Activated CD4-positive, alpha-beta T cell treated with anti-CD3 and anti-CD28 coated beads, Interleukin-2, amount 10 ng/mL, durations not matched to agents 24 days and 14 days (primary cell): ENCODE results near the gene BRMS1. TPM values are rescaled to one million over a fixed set of nuclear protein-coding genes. Genes with fewer than 3 reads are reported as not detected.
"Not testable (repeated sequence)": the region's sequence is repeated elsewhere in the genome, so short reads cannot be mapped to it uniquely, and the experiment has no call there.

Experiments
- DNase-seq: peaks from one replicate; pipeline ENCODE4 v3.0.0; 2022
- H3K27ac Mint-ChIP-seq: one replicate; pipeline ENCODE4 v1.8.0; 2022; ENCODE audit warnings: mild to moderate bottlenecking, mixed read lengths
- H3K27me3 Mint-ChIP-seq: one replicate; pipeline ENCODE4 v1.8.0; 2022; ENCODE audit warnings: mixed read lengths
- H3K36me3 Mint-ChIP-seq: one replicate; pipeline ENCODE4 v1.8.0; 2022; ENCODE audit warnings: low read depth, mild to moderate bottlenecking, mixed read lengths
- H3K4me1 Mint-ChIP-seq: one replicate; pipeline ENCODE4 v1.8.0; 2021; ENCODE audit warnings: mixed read lengths
- H3K4me3 Mint-ChIP-seq: one replicate; pipeline ENCODE4 v1.8.0; 2022; ENCODE audit warnings: mild to moderate bottlenecking, moderate library complexity, mixed read lengths
- H3K9me3 Mint-ChIP-seq: one replicate; pipeline ENCODE4 v1.8.0; 2021; ENCODE audit warnings: mixed read lengths
- intact Hi-C: fragments of 100-400 bp; cut with micrococcal nuclease; formaldehyde crosslinking; loops from one replicate; pipeline ENCODE4 v1.15.1; 2023
- total RNA-seq: library from RNA; stranded (reverse); gene quantifications from 2 replicates; pipeline ENCODE4 v1.2.3, GENCODE V29; 2022

BRMS1 gene, protein sequence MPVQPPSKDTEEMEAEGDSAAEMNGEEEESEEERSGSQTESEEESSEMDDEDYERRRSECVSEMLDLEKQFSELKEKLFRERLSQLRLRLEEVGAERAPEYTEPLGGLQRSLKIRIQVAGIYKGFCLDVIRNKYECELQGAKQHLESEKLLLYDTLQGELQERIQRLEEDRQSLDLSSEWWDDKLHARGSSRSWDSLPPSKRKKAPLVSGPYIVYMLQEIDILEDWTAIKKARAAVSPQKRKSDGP
- total RNA-seq: 55.6 and 58.4 TPM in 2 replicates

DNA sequence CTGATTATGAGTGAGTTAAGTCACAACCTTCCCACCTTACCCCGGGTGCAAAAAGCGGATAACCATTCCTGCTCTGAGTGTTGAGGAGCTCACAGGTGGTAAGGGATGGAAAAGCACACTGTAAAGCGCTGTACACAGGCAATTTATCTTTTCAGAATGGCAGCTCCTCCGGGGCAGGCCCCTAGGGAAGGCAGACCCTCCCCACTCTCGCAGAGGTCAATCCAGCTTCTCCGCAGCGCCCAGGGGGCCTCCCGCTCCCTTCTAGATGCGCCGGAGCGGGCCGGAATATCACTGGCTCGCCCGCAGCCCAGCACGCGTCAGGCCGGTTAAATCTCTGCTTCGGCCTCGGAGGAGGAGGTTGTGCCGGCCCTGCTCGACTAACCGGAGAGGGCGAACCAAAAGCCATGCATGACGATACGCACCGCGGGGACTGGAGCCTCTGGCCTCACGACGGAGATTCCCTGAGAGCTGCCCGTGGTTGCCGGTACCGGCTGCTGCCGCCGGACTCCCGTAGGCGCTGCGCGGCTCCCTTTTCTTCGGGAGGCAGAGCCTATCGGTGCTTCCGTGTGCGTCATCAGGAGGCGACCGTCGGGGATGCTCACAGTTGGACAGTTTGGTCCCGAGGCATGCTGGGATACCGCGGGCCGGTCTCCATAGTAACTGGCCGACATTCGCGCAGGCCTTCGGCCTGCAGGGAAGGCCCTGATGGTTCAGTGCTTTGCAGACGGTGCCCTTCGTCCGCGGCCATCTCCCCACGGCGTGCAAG, at the start of gene BRMS1:
Gene BRMS1 (minus strand): TSS at position 555 of the 766 bp plus-strand sequence. CDS start 2,870 bp downstream, outside the sequence.
- Mint-ChIP-seq H3K27ac (peak within 1 kb of the TSS; percentile 95), H3K36me3 (peaks cover 22% of the 10 kb centered on the region), H3K4me3 (peak within 1 kb of the TSS; percentile 95), H3K4me1 (peaks cover 39% of the 10 kb centered on the region), H3K9me3 (no peaks in the 10 kb centered on the region), H3K27me3 (peaks cover 3% of the 10 kb centered on the region)
- DNase-seq: peak; percentile 99
- intact Hi-C loops: loop anchor here (1.0 to 5.0 kb wide), 5 partner anchors 32 to 613 kb away; partner anchors contain the start of genes PC, RAB1B and YIF1A

DNA sequence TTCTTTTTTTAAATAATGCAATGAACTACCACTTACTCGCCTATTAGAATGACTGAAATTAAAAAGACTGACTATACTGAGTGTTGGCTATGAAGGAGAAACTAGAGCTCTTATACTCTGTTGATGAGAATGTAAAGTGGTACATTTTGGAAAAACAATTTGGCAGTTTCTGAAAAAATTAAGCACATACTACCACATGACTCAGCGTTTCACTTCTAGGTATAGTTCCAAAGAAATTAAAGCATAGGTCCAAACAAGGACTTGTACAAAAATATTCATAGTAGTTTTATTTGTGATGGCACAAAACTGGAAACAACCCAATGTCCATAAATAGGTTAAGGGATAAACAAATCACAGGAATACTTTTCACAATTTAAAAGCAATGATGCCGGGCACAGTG, 49.0 kb upstream of the BRMS1 start:
- intact Hi-C loops: no loop called here
- Mint-ChIP-seq H3K27me3 (peaks cover 7% of the 10 kb centered on the region), H3K4me3 (no peak overlapping the region), H3K4me1 (no peaks in the 10 kb centered on the region), H3K9me3 (no peaks in the 10 kb centered on the region), H3K27ac (no peak overlapping the region), H3K36me3 (no peaks in the 10 kb centered on the region)
- DNase-seq: no peak

DNA sequence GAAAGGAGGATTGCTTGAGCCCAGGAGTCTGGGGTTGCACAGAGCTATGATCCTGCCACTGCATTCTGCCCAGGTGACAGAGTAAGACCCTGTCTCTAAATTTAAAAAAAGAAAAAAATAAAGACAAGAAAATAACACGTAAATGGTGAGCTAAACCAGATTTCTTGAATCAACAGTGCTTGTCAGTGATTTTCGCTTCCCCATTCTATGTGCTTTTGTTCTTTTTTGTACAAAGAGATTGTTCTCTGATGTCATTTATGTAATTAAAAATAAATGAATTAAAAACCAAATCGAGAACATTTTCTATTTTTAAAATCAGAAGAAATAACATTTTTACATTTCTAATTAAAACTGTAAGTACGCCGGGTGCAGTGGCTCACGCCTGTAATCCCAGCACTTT, 46.4 kb upstream of the BRMS1 start:
- Mint-ChIP-seq H3K27ac (no peak overlapping the region), H3K36me3 (no peaks in the 10 kb centered on the region), H3K27me3 (peaks cover 7% of the 10 kb centered on the region), H3K9me3 (no peaks in the 10 kb centered on the region), H3K4me3 (no peak overlapping the region), H3K4me1 (peaks cover 3% of the 10 kb centered on the region)
- intact Hi-C loops: no loop called here
- DNase-seq: no peak

DNA sequence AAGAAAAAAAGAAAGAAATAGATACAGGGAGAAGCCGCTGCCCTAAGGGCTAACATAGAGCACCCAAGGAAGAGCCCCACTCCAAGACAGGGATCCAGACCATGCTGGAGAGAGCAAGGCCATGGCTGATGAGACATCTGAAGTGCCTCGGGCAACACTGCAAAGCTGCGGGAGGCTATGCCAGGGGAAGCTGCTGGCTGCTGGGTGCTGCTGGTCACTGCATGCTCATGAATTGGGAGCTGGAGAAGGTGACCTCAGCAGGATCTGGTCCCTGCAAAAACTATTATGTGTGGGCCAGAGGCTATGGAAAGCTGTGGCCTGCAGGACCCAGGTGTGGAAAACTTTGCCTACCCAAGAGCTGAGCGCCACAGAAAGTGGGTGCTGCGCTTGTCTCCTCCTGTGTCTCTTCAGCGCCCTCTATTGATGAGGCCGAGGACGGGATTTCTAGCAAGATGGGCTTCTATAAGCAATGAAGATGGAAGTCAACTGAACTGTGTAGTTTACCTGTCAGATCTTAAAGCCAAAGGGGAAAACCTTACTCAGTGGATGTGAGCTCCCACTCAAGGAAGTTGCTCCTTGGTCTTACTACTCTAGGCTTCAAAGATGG, 44.0 kb upstream of the BRMS1 start:
- Mint-ChIP-seq H3K4me3 (no peak overlapping the region), H3K27ac (no peak overlapping the region), H3K27me3 (peaks cover 9% of the 10 kb centered on the region), H3K9me3 (no peaks in the 10 kb centered on the region), H3K4me1 (peaks cover 8% of the 10 kb centered on the region), H3K36me3 (no peaks in the 10 kb centered on the region)
- peak; percentile 93 for DNase-seq
- intact Hi-C loops: loop anchor here (1.0 to 5.0 kb wide), 3 partner anchors 42 to 77 kb away; partner anchors contain the start of genes B4GAT1, BRMS1 and MRPL11

DNA sequence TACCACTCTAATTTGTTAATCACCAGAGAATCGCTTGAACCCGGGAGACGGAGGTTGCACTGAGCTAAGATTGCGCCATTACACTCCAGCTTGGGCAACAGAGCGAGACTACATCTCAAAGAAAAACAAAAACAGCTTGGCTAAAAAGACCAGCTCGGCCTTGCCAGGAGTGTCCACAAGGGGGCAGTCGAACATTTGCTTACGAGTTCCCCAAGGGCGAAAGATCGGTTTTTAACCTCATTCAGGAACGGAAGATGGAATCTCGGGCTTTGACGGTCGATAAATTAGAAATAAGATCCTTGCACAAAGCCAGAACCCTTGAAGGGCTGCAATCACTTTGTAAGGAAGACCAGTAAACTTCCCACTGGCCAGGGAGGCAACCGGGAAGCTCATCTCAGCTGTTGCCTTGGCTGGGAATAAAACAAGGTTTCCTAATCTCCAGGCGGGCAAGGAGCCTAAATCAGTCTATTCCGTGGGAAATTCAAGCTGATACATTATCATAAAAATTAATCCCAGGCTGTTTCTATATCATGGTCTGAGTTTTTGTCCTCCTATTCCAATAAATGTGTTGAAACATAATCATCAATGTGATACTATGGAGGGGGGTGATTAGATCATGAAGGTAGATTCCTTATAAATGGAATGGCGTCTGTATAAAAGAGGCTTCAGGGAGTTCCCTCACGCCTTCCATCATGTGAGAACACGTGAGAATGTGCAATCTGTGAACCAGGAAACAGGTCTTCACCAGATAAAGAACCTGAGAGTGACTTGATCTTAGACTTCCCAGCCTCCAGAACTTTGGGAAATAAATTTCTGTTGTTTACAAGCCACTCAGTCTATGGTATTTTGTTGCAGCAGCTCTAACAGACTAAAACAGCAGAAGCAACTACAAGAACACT, 41.5 kb upstream of the BRMS1 start:
- Mint-ChIP-seq H3K27me3 (peaks cover 5% of the 10 kb centered on the region), H3K4me1 (peaks cover 8% of the 10 kb centered on the region), H3K9me3 (no peaks in the 10 kb centered on the region), H3K4me3 (peak overlapping the region; percentile 58), H3K27ac (no peak overlapping the region), H3K36me3 (no peaks in the 10 kb centered on the region)
- intact Hi-C loops: loop anchor here (5.0 kb wide), 2 partner anchors 39 to 51 kb away; partner anchors contain the start of genes B4GAT1, BRMS1 and MRPL11
- peak; percentile 95 for DNase-seq

DNA sequence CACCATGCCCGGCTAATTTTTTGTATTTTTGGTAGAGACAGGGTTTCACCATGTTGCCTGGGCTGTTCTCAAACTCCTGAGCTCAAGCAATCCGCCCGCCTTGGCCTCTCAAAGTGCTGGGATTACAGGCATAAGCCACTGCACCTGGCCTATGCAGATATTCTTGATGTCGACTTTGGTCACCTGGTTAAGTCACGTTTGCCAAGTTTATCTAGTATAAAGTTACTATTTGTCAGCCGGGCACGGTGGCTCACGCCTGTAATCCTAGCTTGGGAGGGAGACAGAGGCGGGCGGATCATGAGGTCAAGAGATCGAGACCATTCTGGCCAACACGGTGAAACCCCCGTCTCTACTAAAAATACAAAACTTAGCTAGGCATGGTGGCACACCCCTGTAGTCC, 39.4 kb upstream of the BRMS1 start:
- intact Hi-C loops, H3K4me1 Mint-ChIP-seq, H3K9me3 Mint-ChIP-seq, H3K27me3 Mint-ChIP-seq, H3K27ac Mint-ChIP-seq, H3K4me3 Mint-ChIP-seq, DNase-seq, H3K36me3 Mint-ChIP-seq: not testable (repeated sequence)

DNA sequence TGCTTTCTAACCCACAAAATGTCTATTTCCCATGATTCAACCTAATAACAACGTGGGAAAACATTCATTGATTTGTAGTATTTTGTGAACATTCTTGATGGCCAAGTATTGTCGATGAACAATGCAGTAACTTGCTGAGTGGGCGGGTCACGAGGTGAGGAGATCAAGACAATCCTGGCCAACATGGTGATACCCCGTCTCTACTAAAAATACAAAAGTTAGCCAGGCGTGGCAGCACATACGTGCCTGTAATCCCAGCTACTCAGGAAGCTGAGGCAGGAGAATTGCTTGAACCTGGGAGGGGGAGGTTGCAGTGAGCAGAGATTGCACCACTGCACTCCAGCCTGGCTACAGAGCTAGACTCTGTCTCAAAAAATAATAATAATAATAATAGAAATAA, 35.4 kb upstream of the BRMS1 start:
- H3K4me1 Mint-ChIP-seq, H3K9me3 Mint-ChIP-seq, H3K4me3 Mint-ChIP-seq, DNase-seq, intact Hi-C loops, H3K27ac Mint-ChIP-seq, H3K27me3 Mint-ChIP-seq, H3K36me3 Mint-ChIP-seq: not testable (repeated sequence)

DNA sequence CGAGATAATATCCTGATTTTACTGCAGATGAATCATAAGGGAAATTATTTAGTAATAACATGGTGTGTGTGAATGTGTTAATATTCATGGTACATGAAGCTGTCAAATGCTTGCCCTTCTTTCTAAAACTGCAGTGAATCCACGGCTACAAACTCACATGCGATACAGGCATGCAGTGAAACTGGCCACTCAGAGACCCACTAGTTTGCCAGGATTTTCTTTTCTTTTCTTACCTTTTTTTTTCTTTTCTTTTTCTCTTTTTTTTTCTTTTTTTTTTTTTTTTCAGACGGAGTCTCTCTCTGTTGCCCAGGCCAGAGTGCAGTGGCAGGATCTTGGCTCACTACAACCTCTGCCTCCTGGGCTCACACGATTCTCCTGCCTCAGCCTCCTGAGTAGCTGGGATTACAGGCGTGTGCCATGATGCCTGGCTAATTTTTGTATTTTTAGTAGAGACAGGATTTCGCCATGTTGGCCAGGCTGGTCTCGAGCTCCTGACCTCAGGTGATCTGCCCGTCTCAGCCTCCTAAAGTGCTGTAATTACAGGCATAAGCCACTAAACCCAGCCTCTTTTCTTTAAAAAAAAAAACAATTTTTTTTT, 28.9 kb upstream of the BRMS1 start:
- H3K36me3 Mint-ChIP-seq, intact Hi-C loops, H3K9me3 Mint-ChIP-seq, DNase-seq, H3K27ac Mint-ChIP-seq, H3K4me3 Mint-ChIP-seq, H3K27me3 Mint-ChIP-seq: not testable (repeated sequence)
- H3K4me1 Mint-ChIP-seq: peaks cover 15% of the 10 kb centered on the region

DNA sequence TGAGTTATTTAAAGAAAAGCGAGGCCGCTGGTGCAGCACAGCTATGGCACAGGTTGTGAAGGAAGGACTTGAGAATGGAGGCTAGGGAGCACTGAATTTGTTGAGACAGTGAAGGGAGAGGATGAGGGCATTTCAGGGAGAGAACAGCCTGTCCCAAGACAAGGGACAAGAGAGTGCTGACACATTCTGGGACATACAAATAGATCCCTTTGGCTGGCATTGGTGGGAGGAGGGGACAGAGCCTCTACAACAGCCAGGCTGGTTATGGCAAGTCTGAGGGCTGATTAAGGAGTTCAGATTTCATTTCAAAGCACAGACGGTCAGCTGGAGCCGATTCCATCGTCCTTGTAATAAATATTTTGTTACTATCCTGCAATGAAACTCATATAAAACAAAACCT, 28.4 kb upstream of the BRMS1 start:
- Mint-ChIP-seq H3K36me3 (peaks cover 6% of the 10 kb centered on the region), H3K4me3 (no peak overlapping the region), H3K4me1 (peaks cover 15% of the 10 kb centered on the region), H3K27me3 (peaks cover 4% of the 10 kb centered on the region), H3K27ac (no peak overlapping the region), H3K9me3 (no peaks in the 10 kb centered on the region)
- DNase-seq: no peak
- intact Hi-C loops: no loop called here

DNA sequence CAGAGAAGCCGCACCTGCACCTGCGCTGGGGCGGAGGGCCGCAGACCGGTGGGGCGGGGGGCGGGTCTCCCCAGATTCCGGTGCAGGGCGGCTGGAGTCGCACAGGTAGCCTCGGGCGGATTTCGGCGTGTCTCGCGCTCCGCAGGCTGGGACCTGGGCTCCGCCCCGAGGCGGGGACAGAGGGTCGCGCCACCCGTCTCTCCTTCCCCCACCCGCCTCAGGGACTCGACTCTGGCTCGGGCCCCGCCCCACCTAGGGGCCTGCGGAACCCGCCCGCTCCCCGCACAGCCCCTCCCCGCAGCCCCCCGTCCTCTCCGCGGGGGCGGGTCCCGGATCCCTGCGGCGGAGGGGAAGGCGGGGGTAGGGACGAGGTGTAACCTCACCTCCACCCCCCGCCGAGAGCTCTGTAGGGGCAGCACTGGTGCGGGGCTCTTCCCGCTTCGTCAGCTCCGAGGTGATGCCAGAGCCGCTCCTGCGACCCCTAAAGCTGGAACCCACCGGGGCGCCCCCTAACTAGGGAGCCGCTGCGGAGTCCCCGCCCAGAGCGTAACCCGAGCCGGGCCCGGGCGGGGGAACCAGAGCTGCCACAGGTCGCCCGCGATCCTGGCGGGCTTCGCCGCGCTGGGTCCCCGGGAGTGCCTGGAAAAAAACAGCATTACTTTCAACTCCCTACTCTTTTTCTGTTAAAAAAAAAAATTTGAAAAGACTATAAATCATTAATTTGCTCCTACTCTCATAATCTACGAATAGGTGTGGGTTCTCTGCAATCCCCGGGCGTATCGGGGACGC, 26.9 kb upstream of the BRMS1 start, which contains the start of gene SLC29A2:
Gene SLC29A2 (minus strand): TSS at position 134 of the 789 bp plus-strand sequence. CDS start 169 bp downstream, outside the sequence.
- peaks cover 17% of the 10 kb centered on the region for H3K4me1 Mint-ChIP-seq
- peak within 1 kb of the TSS; percentile 88 for H3K4me3 Mint-ChIP-seq
- DNase-seq: peak; percentile 93
- no peaks in the 10 kb centered on the region for H3K9me3 Mint-ChIP-seq
- peaks cover 2% of the 10 kb centered on the region for H3K27me3 Mint-ChIP-seq
- peak within 1 kb of the TSS; percentile 89 for H3K27ac Mint-ChIP-seq
- intact Hi-C loops: loop anchor here (1.0 kb wide), 1 partner anchor 24 kb away; no protein-coding TSS in a partner anchor
- peaks cover 12% of the 10 kb centered on the region for H3K36me3 Mint-ChIP-seq

DNA sequence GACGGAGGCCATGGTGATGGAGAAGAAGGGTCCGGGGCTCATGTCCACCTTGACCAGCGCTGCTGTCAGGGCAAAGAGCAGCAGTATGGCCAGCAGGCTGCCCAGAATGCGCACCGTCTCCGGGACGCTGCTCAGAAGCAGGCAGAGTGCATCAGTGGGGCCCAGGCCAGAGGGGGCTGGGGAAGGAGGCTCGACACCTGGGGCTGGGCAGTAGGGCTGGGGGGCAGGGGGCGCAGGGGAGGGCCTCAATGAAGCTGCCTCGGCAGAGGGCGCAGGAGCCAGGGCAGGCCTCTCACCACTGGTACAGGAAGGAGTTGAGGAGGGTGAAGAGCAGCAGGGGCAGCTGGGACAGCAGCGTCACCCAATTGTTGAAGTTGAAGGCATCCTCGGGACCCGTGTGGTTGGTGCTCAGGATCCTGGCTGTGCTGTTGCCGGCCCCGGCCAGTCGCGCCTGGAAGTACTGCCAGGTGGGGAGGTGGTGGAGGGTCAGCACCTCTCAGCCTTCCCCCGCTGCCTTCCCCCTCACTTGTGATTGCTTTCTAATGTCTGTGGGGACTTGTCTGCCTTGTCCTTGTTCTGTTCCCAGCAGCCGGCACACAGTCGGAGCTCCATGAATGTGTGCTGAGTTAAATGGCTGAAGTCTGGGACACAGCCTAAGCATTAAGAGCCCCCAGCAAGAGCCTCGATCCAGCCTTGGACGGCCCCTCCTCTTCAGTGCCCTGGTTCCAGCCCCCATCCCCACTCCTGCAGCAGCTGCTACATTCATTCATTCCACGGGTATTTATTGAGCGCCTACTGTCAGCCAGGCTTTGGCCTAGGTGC, 24.4 kb upstream of the BRMS1 start:
- no peaks in the 10 kb centered on the region for H3K27me3 Mint-ChIP-seq
- intact Hi-C loops: no loop called here
- H3K36me3 Mint-ChIP-seq: peaks cover 14% of the 10 kb centered on the region
- no peaks in the 10 kb centered on the region for H3K9me3 Mint-ChIP-seq
- H3K4me1 Mint-ChIP-seq: peaks cover 17% of the 10 kb centered on the region
- no peak overlapping the region for H3K27ac Mint-ChIP-seq
- H3K4me3 Mint-ChIP-seq: peak overlapping the region; percentile 88
- no peak for DNase-seq

DNA sequence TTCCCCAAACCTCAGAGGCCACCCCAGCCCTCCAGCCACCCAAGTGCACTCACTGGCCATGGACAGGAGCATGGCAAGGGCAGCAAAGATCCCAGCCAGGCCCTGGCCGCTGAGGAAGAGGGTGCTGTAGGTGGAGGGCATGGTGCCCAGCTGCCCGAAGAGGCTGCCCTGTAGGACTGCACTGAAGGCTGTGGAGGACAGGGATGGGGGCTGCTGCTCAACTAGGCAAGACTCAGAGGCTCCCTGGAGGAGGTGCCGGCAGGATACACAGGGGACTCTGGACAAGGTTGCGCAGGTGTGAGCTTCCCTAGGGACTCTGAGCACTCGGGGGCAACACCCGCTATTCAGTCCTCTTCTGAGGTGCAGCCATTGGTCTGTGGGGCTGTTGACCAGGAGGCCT, 23.6 kb upstream of the BRMS1 start:
- Mint-ChIP-seq H3K4me3 (no peak overlapping the region), H3K36me3 (peaks cover 14% of the 10 kb centered on the region), H3K9me3 (no peaks in the 10 kb centered on the region), H3K27me3 (no peaks in the 10 kb centered on the region), H3K27ac (no peak overlapping the region), H3K4me1 (peaks cover 17% of the 10 kb centered on the region)
- no peak for DNase-seq
- intact Hi-C loops: no loop called here
